SK-N-SH (cell line): ENCODE measurements around the gene BMP2K.
A peak's percentile ranks its signal among the peaks of the same experiment; 100 is the strongest.

Experiments used
- CTCF ChIP-seq: fragments of 200-600 bp; sonication (generic); IDR thresholded peaks from 2 replicates; pipeline ENCODE4 v1.6.1; 2017; ENCODE audit warnings: antibody characterized with exemption, mild to moderate bottlenecking, moderate library complexity
- EZH2phosphoT487 ChIP-seq: fragments of 200-600 bp; sonication (generic); IDR thresholded peaks from 2 replicates; pipeline ENCODE4 v1.6.1; 2017; ENCODE audit warnings: low read depth, mixed run types, mild to moderate bottlenecking, antibody characterized with exemption, moderate library complexity, borderline replicate concordance
- JUND ChIP-seq: IDR thresholded peaks from 2 replicates; pipeline ENCODE4 v1.4.0; 2012
- MAX ChIP-seq: IDR thresholded peaks from 2 replicates; pipeline ENCODE4 v1.4.0; 2012; ENCODE audit warnings: low read depth
- NFIC ChIP-seq: IDR thresholded peaks from 2 replicates; pipeline ENCODE4 v1.4.0; 2012; ENCODE audit warnings: borderline replicate concordance
- POLR2AphosphoS5 ChIP-seq: IDR thresholded peaks from 2 replicates; pipeline ENCODE4 v1.6.1; 2012; ENCODE audit warnings: low read depth, low read length
- RXRA ChIP-seq: IDR thresholded peaks from 2 replicates; pipeline ENCODE4 v1.4.0; 2012; ENCODE audit warnings: low read depth, mild to moderate bottlenecking, borderline replicate concordance
- SMC3 ChIP-seq: IDR thresholded peaks from 2 replicates; pipeline ENCODE4 v1.6.1; 2012; ENCODE audit warnings: low read depth, low read length, improper control_type of control experiment
- TAF1 ChIP-seq: IDR thresholded peaks from 2 replicates; pipeline ENCODE4 v1.6.1; 2012; ENCODE audit warnings: low read depth, mild to moderate bottlenecking, low read length, moderate library complexity, borderline replicate concordance
- YY1 ChIP-seq: IDR thresholded peaks from 2 replicates; pipeline ENCODE4 v1.4.0; 2012; ENCODE audit warnings: low read depth, mild to moderate bottlenecking

- no peak for TF ChIP-seq CTCF
- TF ChIP-seq EZH2phosphoT487, result no peak
- no peak for TF ChIP-seq NFIC
- TF ChIP-seq MAX, result no peak
- TF ChIP-seq RXRA, result no peak
- TF ChIP-seq TAF1, result no peak
- TF ChIP-seq SMC3, result no peak
- peak; percentile 33 for TF ChIP-seq JUND
- TF ChIP-seq YY1, result no peak
- TF ChIP-seq POLR2AphosphoS5, result no peak
Observed at GRCh38 chr4:78772526-78773091, 3.5 kb upstream of the BMP2K start.
